Panc1 (cell line): Measurements from ENCODE around the gene GPLD1. TPM values are rescaled to one million over a fixed set of nuclear protein-coding genes. Genes with fewer than 3 reads are reported as not detected.
"Not testable (repeated sequence)": the region's sequence is repeated elsewhere in the genome, so short reads cannot be mapped to it uniquely, and the experiment has no call there.

ENCODE experiments used
- ATAC-seq: fragments of 200-7000 bp; cut with Tn5 transposase; 2 replicates; pipeline ENCODE4 v1.9.1; 2020; ENCODE audit warnings: mild to moderate bottlenecking, moderate library complexity
- BruUV-seq: library from RNA; stranded (reverse); fragments of 400-500 nt; replicated peaks from 2 replicates; lab custom pipeline; 2021; lab: Mats Ljungman, UMichigan
- CTCF ChIA-PET: fragments of 300-600 bp; sonication (Branson Sonifier 250); formaldehyde crosslinking; loops from one replicate; lab custom pipeline; 2022; ENCODE audit warnings: antibody characterized with exemption; lab: Charles Lee
- POLR2A ChIA-PET: fragments of 300-600 bp; sonication (Branson Sonifier 250); formaldehyde crosslinking; loops from one replicate; lab custom pipeline; 2022; ENCODE audit warnings: antibody characterized with exemption; lab: Charles Lee
- DNase-seq: peaks from one replicate; pipeline ENCODE4 v3.0.0-alpha.2; 2010; ENCODE audit warnings: low read depth, low spot score
- H3K27ac ChIP-seq: 2 replicates; pipeline ENCODE4 v1.5.1; 2011; ENCODE audit warnings: mild to moderate bottlenecking, low read length, inconsistent platforms
- H3K27me3 ChIP-seq: fragments of 200-500 bp; sonication (Bioruptor generic); 2 replicates; pipeline ENCODE4 v1.6.0; 2014; ENCODE audit warnings: low read length, inconsistent platforms; ENCODE audit not compliant: control insufficient read depth, insufficient read depth
- H3K36me3 ChIP-seq: fragments of 200-500 bp; sonication (Bioruptor generic); 2 replicates; pipeline ENCODE4 v1.5.1; 2014; ENCODE audit warnings: inconsistent platforms, mild to moderate bottlenecking, low read length, moderate library complexity; ENCODE audit not compliant: control insufficient read depth, insufficient read depth
- H3K4me1 ChIP-seq: 2 replicates; pipeline ENCODE4 v1.5.1; 2011; ENCODE audit warnings: inconsistent platforms, mild to moderate bottlenecking, low read length, moderate library complexity; ENCODE audit not compliant: control insufficient read depth, insufficient read depth
- H3K4me3 ChIP-seq, 2 experiments: 2 replicates each; pipeline ENCODE4 v1.5.1; 2011 to 2012; ENCODE audit warnings: low read depth in 2 of 2, low read length in 2 of 2, mild to moderate bottlenecking in 2 of 2, inconsistent platforms in 1 of 2, moderate library complexity in 1 of 2
- H3K9me3 ChIP-seq: fragments of 200-500 bp; sonication (Bioruptor generic); 2 replicates; pipeline ENCODE4 v1.5.1; 2014; ENCODE audit warnings: low read depth, mild to moderate bottlenecking, inconsistent platforms, low read length, moderate library complexity; ENCODE audit not compliant: control insufficient read depth, insufficient read depth
- POLR2AphosphoS5 ChIP-seq: IDR thresholded peaks from 2 replicates; pipeline ENCODE4 v1.6.1; 2012; ENCODE audit warnings: mild to moderate bottlenecking, low read depth, low read length, moderate library complexity
- REST ChIP-seq, 2 experiments: IDR thresholded peaks; 2 replicates each; pipeline ENCODE4 v1.6.1; 2011 to 2012; ENCODE audit warnings: low read depth in 2 of 2, control low read depth in 1 of 2, low read length in 1 of 2, mild to moderate bottlenecking in 1 of 2, moderate library complexity in 1 of 2; ENCODE audit not compliant: insufficient read depth in 1 of 2
- SIN3A ChIP-seq: IDR thresholded peaks from 2 replicates; pipeline ENCODE4 v1.6.1; 2012; ENCODE audit warnings: low read depth, mild to moderate bottlenecking, low read length, moderate library complexity, borderline replicate concordance; ENCODE audit not compliant: insufficient read depth
- TCF7L2 ChIP-seq: IDR thresholded peaks from 2 replicates; pipeline ENCODE4 v1.6.1; 2011; ENCODE audit warnings: mild to moderate bottlenecking, low read depth, low read length, inconsistent platforms
- in situ Hi-C: cut with HindIII; loops from 2 replicates; pipeline ENCODE4 v1.10.0; 2016; ENCODE audit warnings: low sequenced_read_pairs, low pct_unique_long_range_greater_than_20kb
- intact Hi-C: fragments of 100-400 bp; cut with micrococcal nuclease; formaldehyde crosslinking; loops from one replicate; pipeline ENCODE4 v1.10.0; 2022; ENCODE audit not compliant: unreplicated experiment
- total RNA-seq: library from RNA; stranded (reverse); gene quantifications from one replicate; pipeline ENCODE4 v1.2.1, GENCODE V29; 2021; ENCODE audit not compliant: unreplicated experiment
- TF ChIP-seq, protein P1 (sequence below): fragments of 450-650 bp; IDR thresholded peaks from 2 replicates; pipeline ENCODE4 v1.5.1; 2017; ENCODE audit warnings: mild to moderate bottlenecking

Gene GPLD1
- total RNA-seq, 1 experiment from 2014 or later: 0.98 TPM

DNA sequence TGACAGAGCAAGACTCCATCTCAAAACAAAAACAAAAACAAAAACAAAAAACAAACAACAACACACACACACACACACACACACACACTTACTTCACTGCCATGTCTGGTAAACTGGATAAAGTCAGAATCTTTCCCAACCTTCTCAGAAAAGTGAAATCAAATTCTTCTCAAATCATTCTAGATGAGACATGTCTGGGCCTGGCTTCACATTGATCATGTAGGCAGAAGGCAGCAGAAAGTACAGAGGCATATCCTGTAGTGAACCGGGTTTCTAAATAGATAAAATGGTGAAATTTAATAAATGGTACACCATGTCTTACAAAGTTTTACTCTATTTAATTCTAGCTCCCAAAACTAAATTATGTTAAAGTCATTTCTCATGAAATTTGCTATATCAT, 101.6 kb downstream of the GPLD1 start:
- Histone ChIP-seq H3K9me3 (no peaks in the 10 kb centered on the region), H3K27me3 (no peaks in the 10 kb centered on the region), H3K27ac (no peak overlapping the region), H3K4me1 (no peaks in the 10 kb centered on the region), H3K36me3 (no peaks in the 10 kb centered on the region), H3K4me3 (no peak overlapping the region)
- no TSS peak for BruUV-seq
- ChIA-PET CTCF (no interaction called here), POLR2A (no interaction called here)
- TF ChIP-seq REST (IDR thresholded peaks at IDR 0.05; ENCODE audit: insufficient read depth in 1 of 2, low read depth in 2 of 2, low read length in 1 of 2) (no peak), TCF7L2 (no peak), SIN3A (no peak)
- TF ChIP-seq, protein P1, sequence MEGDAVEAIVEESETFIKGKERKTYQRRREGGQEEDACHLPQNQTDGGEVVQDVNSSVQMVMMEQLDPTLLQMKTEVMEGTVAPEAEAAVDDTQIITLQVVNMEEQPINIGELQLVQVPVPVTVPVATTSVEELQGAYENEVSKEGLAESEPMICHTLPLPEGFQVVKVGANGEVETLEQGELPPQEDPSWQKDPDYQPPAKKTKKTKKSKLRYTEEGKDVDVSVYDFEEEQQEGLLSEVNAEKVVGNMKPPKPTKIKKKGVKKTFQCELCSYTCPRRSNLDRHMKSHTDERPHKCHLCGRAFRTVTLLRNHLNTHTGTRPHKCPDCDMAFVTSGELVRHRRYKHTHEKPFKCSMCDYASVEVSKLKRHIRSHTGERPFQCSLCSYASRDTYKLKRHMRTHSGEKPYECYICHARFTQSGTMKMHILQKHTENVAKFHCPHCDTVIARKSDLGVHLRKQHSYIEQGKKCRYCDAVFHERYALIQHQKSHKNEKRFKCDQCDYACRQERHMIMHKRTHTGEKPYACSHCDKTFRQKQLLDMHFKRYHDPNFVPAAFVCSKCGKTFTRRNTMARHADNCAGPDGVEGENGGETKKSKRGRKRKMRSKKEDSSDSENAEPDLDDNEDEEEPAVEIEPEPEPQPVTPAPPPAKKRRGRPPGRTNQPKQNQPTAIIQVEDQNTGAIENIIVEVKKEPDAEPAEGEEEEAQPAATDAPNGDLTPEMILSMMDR: no peak
- intact Hi-C loops: no loop called here
- DNase-seq (no peak), ATAC-seq (no peak)
- in situ Hi-C loops: no loop called here

DNA sequence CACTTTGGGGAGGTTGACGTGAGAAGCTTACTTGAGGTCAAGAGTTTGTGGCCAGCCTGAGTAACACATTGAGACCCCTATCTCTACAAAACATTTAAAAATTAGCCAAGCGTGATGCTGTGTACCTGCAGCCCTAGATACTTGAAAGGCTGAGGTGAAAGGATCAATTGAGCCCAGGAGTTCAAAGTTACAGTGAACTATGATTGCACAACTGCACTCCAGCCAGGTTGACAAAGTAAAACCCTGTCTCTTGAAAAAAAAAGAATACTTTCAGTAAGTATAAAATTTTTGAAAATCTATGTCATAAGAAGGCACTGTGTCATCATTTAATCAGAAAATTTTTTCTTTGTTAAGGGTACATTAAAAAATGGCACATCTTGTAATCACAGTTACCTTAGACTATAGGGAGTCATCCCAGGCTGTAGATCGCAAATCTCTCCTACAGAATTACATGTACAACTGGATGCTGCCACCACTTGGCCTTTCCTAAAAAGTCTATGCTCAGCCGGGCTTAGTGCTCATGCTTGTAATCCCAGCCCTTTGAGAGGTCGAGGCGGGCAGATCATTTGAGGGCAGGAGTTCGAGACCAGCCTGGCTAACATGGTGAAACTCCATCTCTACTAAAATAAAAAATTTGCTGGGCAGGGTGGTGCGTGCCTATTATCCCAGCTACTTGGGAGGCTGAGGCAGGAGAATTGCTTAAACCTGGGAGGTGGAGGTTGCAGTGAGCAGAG, 103.7 kb downstream of the GPLD1 start:
- Histone ChIP-seq H3K9me3 (no peaks in the 10 kb centered on the region), H3K36me3 (no peaks in the 10 kb centered on the region), H3K4me3 (no peak overlapping the region), H3K4me1 (peaks cover 7% of the 10 kb centered on the region; the same call in 1 of the 2 replicates), H3K27me3 (no peaks in the 10 kb centered on the region), H3K27ac (no peak overlapping the region)
- TF ChIP-seq, protein P1: no peak
- TF ChIP-seq SIN3A: no peak
- TF ChIP-seq TCF7L2: no peak
- TF ChIP-seq POLR2AphosphoS5: no peak
- no peak for TF ChIP-seq REST (IDR thresholded peaks at IDR 0.05; ENCODE audit: insufficient read depth in 1 of 2, low read depth in 2 of 2, low read length in 1 of 2)
- DNase-seq (no peak), ATAC-seq (no peak)
- ChIA-PET CTCF (interaction anchor here (0.5 kb wide), 1 partner anchor 136 kb away, joined by 6 read pairs; no protein-coding TSS in a partner anchor), POLR2A (no interaction called here)
- in situ Hi-C loops: no loop called here
- intact Hi-C loops: no loop called here
- BruUV-seq: no TSS peak

- H3K36me3 ChIP-seq, H3K27ac ChIP-seq, ATAC-seq, H3K4me3 ChIP-seq, POLR2A ChIA-PET, H3K27me3 ChIP-seq, DNase-seq, in situ Hi-C loops, H3K4me1 ChIP-seq, H3K9me3 ChIP-seq, CTCF ChIA-PET, intact Hi-C loops, BruUV-seq: not testable (repeated sequence)
Observed at GRCh38 chr6:24384369-24385130, 104.8 kb downstream of the GPLD1 start.
